HG03135 (cell line): ENCODE measurements around the gene TFEC.
"Not testable (repeated sequence)": the region's sequence is repeated elsewhere in the genome, so short reads cannot be mapped to it uniquely, and the experiment has no call there.

Experiments
- ATAC-seq: cut with Tn5 transposase; IDR thresholded peaks from one replicate; pipeline ENCODE4 v1.9.1; 2021; ENCODE audit warnings: mild to moderate bottlenecking, moderate library complexity; ENCODE audit not compliant: unreplicated experiment

The TFEC gene

GRCh38 chr7:115932880-115933279 is 97.7 kb downstream of the TFEC start:
- ATAC-seq: no peak

- not testable (repeated sequence) for ATAC-seq
These were observed 100.4 kb downstream of the TFEC start for GRCh38 chr7:115930184-115930583.

DNA sequence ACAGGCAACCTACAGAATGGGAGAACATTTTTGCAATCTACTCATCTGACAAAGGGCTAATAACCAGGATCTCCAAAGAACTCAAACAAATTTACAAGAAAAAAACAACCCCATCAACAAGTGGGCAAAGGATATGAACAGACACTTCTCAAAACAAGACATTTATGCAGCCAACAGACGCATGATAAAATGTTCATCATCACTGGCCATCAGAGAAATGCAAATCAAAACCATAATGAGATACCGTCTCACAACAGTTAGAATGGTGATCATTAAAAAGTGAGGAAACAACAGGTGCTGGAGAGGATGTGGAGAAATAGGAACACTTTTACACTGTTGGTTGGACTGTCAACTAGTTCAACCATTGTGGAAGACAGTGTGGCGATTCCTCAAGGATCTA is 100.8 kb downstream of the TFEC start:
- not testable (repeated sequence) for ATAC-seq

DNA sequence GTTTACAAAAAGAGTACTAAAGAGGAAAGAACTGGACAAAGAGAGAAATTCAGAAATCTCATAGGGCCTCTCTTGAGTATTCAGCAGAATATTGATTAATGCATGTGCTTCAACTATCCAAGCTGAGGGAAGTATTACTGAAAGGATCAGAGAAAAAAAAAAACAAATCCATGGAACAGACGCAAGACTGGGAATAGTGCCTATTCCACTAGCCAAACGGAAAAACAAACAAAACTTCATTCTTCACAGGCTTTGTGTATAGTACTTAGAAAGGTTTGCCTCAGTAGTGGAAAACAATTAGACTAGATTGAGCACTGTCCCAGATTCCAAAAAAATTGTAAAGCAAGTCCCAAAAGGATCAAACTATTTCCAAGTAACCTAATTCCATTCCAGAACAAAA is 106.2 kb downstream of the TFEC start:
- no peak for ATAC-seq

GRCh38 chr7:115920367-115920766 is 110.2 kb downstream of the TFEC start:
- ATAC-seq: no peak

DNA sequence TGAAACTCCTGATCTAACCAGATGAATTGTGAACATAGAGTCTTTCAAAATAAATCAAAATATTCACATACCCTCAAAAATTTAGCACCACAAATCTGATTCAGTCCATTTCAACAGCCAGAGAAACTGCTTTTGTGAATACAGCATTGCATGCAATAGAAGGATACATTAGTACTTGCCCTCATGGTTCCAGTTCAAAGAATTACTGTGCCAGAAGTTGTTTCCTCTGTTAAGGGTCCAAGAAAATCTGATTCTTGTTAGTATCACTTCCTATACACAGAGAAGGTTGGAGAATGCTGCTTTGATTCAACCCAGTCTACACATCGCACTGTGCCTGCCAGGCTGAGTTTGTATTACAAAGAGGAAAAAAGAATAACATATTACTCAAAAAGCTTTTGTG is 115.6 kb downstream of the TFEC start:
- no peak for ATAC-seq

GRCh38 chr7:115911465-115911864 is 119.1 kb downstream of the TFEC start:
- no peak for ATAC-seq

GRCh38 chr7:115910541-115911164 is 119.9 kb downstream of the TFEC start:
- no peak for ATAC-seq

DNA sequence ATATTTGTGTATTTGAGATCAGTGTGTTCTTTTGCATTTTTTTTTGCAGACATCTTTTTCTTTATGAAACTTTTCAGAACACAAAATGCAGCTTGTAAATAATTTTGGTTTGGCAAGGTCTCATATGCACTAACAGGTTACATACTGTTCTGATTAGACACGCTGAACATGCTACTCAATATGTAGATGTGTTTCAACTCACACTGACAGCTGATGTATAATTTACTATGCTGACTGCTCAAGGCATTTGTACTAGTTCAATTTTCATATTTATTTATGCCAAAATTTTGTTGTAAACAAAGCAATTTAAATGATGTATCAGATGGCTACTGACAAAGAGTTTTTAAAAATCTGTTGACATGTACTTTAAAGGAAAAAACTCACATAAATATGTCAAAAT is 123.8 kb downstream of the TFEC start:
- ATAC-seq: no peak

DNA sequence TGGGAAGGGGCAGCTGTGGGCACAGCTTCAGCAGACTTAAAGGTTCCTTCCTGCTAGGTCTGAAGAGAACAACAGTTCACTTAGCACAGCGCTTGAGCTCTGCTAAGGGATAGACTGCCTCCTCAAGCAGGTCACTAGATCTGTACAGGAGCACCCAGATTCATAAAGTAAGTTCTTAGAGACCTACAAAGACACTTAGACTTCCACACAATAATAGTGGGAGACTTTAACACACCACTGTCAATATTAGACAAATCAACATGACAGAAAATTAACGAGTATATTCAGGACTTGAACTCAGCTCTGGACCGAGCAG is 140.9 kb downstream of the TFEC start:
- no peak for ATAC-seq

DNA sequence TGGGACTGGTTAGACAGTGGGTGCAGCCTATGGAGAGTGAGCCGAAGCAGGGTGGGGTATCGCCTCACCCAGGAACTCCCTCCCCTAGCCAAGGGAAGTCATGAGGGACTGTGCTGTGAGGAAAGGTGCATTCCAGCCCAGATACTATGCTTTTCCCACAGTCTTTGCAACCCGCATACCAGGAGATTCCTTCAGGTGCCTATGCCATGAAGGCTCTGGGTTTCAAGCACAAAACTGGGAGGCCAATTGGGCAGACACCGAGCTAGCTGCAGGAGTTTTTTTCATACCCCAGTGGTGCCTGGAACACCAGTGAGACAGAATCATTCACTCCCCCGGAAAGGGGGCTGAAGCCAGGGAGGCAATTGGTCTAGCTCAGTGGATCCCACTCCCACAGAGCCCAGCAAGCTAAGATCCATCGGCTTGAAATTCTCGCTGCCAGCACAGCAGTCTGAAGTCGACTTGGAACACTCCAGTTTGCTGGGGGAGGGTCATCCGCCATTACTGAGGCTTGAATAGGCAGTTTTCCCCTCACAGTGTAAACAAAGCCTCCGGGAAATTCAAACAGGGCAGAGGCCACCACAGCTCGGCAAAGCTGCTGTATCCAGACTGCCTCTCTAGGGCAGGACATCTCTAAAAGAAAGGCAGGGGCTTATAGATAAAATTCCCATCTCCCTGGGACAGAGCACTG is 141.4 kb downstream of the TFEC start:
- ATAC-seq: no peak

GRCh38 chr7:115885550-115885949 is 145.0 kb downstream of the TFEC start:
- no peak for ATAC-seq
